Tibial nerve (tissue), 4 donors: ENCODE results near the gene SEZ6. TPM values are rescaled to one million over a fixed set of nuclear protein-coding genes. Genes with fewer than 3 reads are reported as not detected.

Source experiments
- DNase-seq, 2 donors: peaks; one replicate each; pipeline ENCODE4 v3.0.0-alpha.2; 2019; ENCODE audit warnings: low spot score in 2 of 2
- H3K27ac ChIP-seq, 4 donors: fragments of 200-600 bp; sonication (generic) in 3 of 4; one replicate each; pipeline ENCODE4 v1.5.1; 2017 to 2019; ENCODE audit warnings: mild to moderate bottlenecking in 1 of 4
- H3K27me3 ChIP-seq, 2 donors: fragments of 200-600 bp; sonication (generic) in 1 of 2; one replicate each; pipeline versions ENCODE4 v1.5.1 to v1.6.0; 2017 to 2019
- H3K36me3 ChIP-seq, 3 donors: fragments of 200-600 bp; sonication (generic); one replicate each; pipeline ENCODE4 v1.5.1; 2018 to 2019
- H3K4me1 ChIP-seq, 4 donors: fragments of 200-600 bp; sonication (generic) in 3 of 4; one replicate each; pipeline ENCODE4 v1.5.1; 2017 to 2019
- H3K4me3 ChIP-seq, 4 donors: fragments of 200-600 bp; sonication (generic) in 3 of 4; one replicate each; pipeline ENCODE4 v1.5.1; 2017 to 2019; ENCODE audit warnings: mild to moderate bottlenecking in 1 of 4, moderate library complexity in 1 of 4
- H3K9me3 ChIP-seq, 4 donors: fragments of 200-600 bp; sonication (generic) in 3 of 4; one replicate each; pipeline ENCODE4 v1.5.1; 2017 to 2019
- CTCF ChIP-seq, 5 experiments: fragments of 200-600 bp in 3 of 5; fragments of 450-650 bp in 2 of 5; sonication (generic) in 3 of 5; IDR thresholded peaks; one replicate each; pipeline ENCODE4 v1.5.1; 2016 to 2019; ENCODE audit warnings: antibody characterized with exemption in 5 of 5, mild to moderate bottlenecking in 3 of 5, moderate library complexity in 2 of 5
- EP300 ChIP-seq, 2 donors: sonication (generic); formaldehyde crosslinking; IDR thresholded peaks; one replicate each; pipeline ENCODE4 v1.6.1; 2017; ENCODE audit warnings: antibody characterized with exemption in 2 of 2, mild to moderate bottlenecking in 1 of 2
- POLR2A ChIP-seq, 2 donors: fragments of 450-650 bp; IDR thresholded peaks; one replicate each; pipeline ENCODE4 v1.6.1; 2017; ENCODE audit warnings: antibody characterized with exemption in 2 of 2, mild to moderate bottlenecking in 2 of 2, moderate library complexity in 2 of 2
- WGBS, 2 donors: methylation state at CpG; one replicate each; pipeline ENCODE4 v1.1.5; 2018; 5-methylcytosine and 5-hydroxymethylcytosine counted together
- total RNA-seq, 4 donors: library from RNA; depleted of rRNA; stranded (reverse); fragments of >200 nt; gene quantifications; one replicate each; pipeline ENCODE4 v1.1.0, GENCODE V29; 2016

SEZ6 gene
- total RNA-seq, 4 donors from 2014 or later, result not detected

GRCh38 chr17:28996554-28997096, 9.2 kb downstream of the SEZ6 start:
- no peak for DNase-seq
- no peaks in the 10 kb centered on the region for H3K36me3 ChIP-seq
- H3K27ac ChIP-seq, result no peak overlapping the region
- H3K4me3 ChIP-seq, result no peak overlapping the region
- 41 to 49% methylated on average over 5 of the region's 5 CpGs for WGBS, 2 donors
- peaks cover 0 to 6% (median 0%) of the 10 kb centered on the region in 4 donors for H3K9me3 ChIP-seq
- no peak for TF ChIP-seq POLR2A (IDR thresholded peaks at IDR 0.05)
- TF ChIP-seq CTCF (IDR thresholded peaks at IDR 0.05), result no peak
- no peak for TF ChIP-seq EP300 (IDR thresholded peaks at IDR 0.05)
- peaks cover 0 to 8% of the 10 kb centered on the region in 2 donors for H3K27me3 ChIP-seq
- no peaks in the 10 kb centered on the region for H3K4me1 ChIP-seq

GRCh38 chr17:28993645-28994426, 12.0 kb downstream of the SEZ6 start:
- Histone ChIP-seq H3K36me3 (no peaks in the 10 kb centered on the region), H3K4me1 (no peaks in the 10 kb centered on the region), H3K27ac (no peak overlapping the region), H3K9me3 (no peaks in the 10 kb centered on the region), H3K4me3 (no peak overlapping the region), H3K27me3 (peaks cover 0 to 8% of the 10 kb centered on the region in 2 donors)
- 84 to 88% methylated on average over 10 to 13 of the region's 13 CpGs for WGBS, 2 donors
- TF ChIP-seq POLR2A (IDR thresholded peaks at IDR 0.05) (no peak), EP300 (IDR thresholded peaks at IDR 0.05) (no peak), CTCF (IDR thresholded peaks at IDR 0.05) (no peak)
- DNase-seq, result no peak

GRCh38 chr17:28992625-28993600, 12.9 kb downstream of the SEZ6 start:
- H3K4me3 ChIP-seq, result no peak overlapping the region
- no peak overlapping the region for H3K27ac ChIP-seq
- peaks cover 0 to 16% of the 10 kb centered on the region in 2 donors for H3K27me3 ChIP-seq
- no peaks in the 10 kb centered on the region for H3K4me1 ChIP-seq
- no peak for DNase-seq
- no peaks in the 10 kb centered on the region for H3K9me3 ChIP-seq
- no peaks in the 10 kb centered on the region for H3K36me3 ChIP-seq
- TF ChIP-seq CTCF (IDR thresholded peaks at IDR 0.05) (no peak), POLR2A (IDR thresholded peaks at IDR 0.05) (no peak), EP300 (IDR thresholded peaks at IDR 0.05) (no peak)
- 58 to 63% methylated on average over 10 to 11 of the region's 11 CpGs for WGBS, 2 donors

GRCh38 chr17:28992185-28992584, 13.6 kb downstream of the SEZ6 start:
- no peak for TF ChIP-seq POLR2A (IDR thresholded peaks at IDR 0.05)
- no peak for TF ChIP-seq CTCF (IDR thresholded peaks at IDR 0.05)
- TF ChIP-seq EP300 (IDR thresholded peaks at IDR 0.05), result no peak
- 52 to 54% methylated on average over 7 of the region's 7 CpGs for WGBS, 2 donors
- Histone ChIP-seq H3K4me1 (no peaks in the 10 kb centered on the region), H3K4me3 (no peak overlapping the region), H3K36me3 (no peaks in the 10 kb centered on the region), H3K9me3 (no peaks in the 10 kb centered on the region), H3K27me3 (peaks cover 0 to 15% of the 10 kb centered on the region in 2 donors), H3K27ac (no peak overlapping the region)
- DNase-seq, result no peak
